ENCODE data around the gene DUSP10. TPM values are rescaled to one million over a fixed set of nuclear protein-coding genes. Genes with fewer than 3 reads are reported as not detected.
A peak's percentile ranks its signal among the peaks of the same experiment; 100 is the strongest.

The DUSP10 gene
- total and polyA plus RNA-seq, 2 experiments from 2014 or later, result 13.8 to 25.4 TPM

GRCh38 chr1:221782970-221783369 is 41.1 kb upstream of the DUSP10 start:
- no peak for DNase-seq (ENCODE audit: low read depth in 1 of 2, low spot score in 1 of 2)
- no peaks in the 10 kb centered on the region for H3K9me3 ChIP-seq (ENCODE audit: low read depth)
- no peak overlapping the region for H3K4me3 ChIP-seq
- H3K27me3 ChIP-seq, result no peaks in the 10 kb centered on the region
- H3K27ac ChIP-seq, result no peak overlapping the region
- no peak for TF ChIP-seq CTCF (IDR thresholded peaks at IDR 0.05; ENCODE audit: low read depth, low read length)
- H3K4me1 ChIP-seq (ENCODE audit: low read depth), result no peaks in the 10 kb centered on the region
- H3K36me3 ChIP-seq, result no peaks in the 10 kb centered on the region

- no peaks in the 10 kb centered on the region for H3K27me3 ChIP-seq
- peak in 1 of 2 donors; percentile 5 for DNase-seq (ENCODE audit: low read depth in 1 of 2, low spot score in 1 of 2)
- H3K4me1 ChIP-seq (ENCODE audit: low read depth), result no peaks in the 10 kb centered on the region
- H3K27ac ChIP-seq, result no peak overlapping the region
- no peaks in the 10 kb centered on the region for H3K36me3 ChIP-seq
- no peak overlapping the region for H3K4me3 ChIP-seq
- no peak for TF ChIP-seq CTCF (IDR thresholded peaks at IDR 0.05; ENCODE audit: low read depth, low read length)
- H3K9me3 ChIP-seq (ENCODE audit: low read depth), result no peaks in the 10 kb centered on the region
Observed at GRCh38 chr1:221782477-221782876, 40.6 kb upstream of the DUSP10 start.

GRCh38 chr1:221781102-221781755 is 39.3 kb upstream of the DUSP10 start:
- Histone ChIP-seq H3K27me3 (no peaks in the 10 kb centered on the region), H3K4me1 (ENCODE audit: low read depth) (no peaks in the 10 kb centered on the region), H3K9me3 (ENCODE audit: low read depth) (no peaks in the 10 kb centered on the region), H3K4me3 (no peak overlapping the region), H3K36me3 (no peaks in the 10 kb centered on the region), H3K27ac (no peak overlapping the region)
- TF ChIP-seq CTCF (IDR thresholded peaks at IDR 0.05; ENCODE audit: low read depth, low read length), result no peak
- no peak for DNase-seq (ENCODE audit: low read depth in 1 of 2, low spot score in 1 of 2)

- H3K4me3 ChIP-seq, result no peak overlapping the region
- H3K4me1 ChIP-seq (ENCODE audit: low read depth), result no peaks in the 10 kb centered on the region
- no peaks in the 10 kb centered on the region for H3K36me3 ChIP-seq
- TF ChIP-seq CTCF (IDR thresholded peaks at IDR 0.05; ENCODE audit: low read depth, low read length), result no peak
- H3K9me3 ChIP-seq (ENCODE audit: low read depth), result no peaks in the 10 kb centered on the region
- no peaks in the 10 kb centered on the region for H3K27me3 ChIP-seq
- no peak overlapping the region for H3K27ac ChIP-seq
- no peak for DNase-seq (ENCODE audit: low read depth in 1 of 2, low spot score in 1 of 2)
Observed at GRCh38 chr1:221780175-221780574, 38.3 kb upstream of the DUSP10 start.

- Histone ChIP-seq H3K27me3 (no peaks in the 10 kb centered on the region), H3K27ac (no peak overlapping the region), H3K36me3 (no peaks in the 10 kb centered on the region), H3K4me1 (ENCODE audit: low read depth) (no peaks in the 10 kb centered on the region), H3K9me3 (ENCODE audit: low read depth) (no peaks in the 10 kb centered on the region), H3K4me3 (no peak overlapping the region)
- no peak for TF ChIP-seq CTCF (IDR thresholded peaks at IDR 0.05; ENCODE audit: low read depth, low read length)
- DNase-seq (ENCODE audit: low read depth in 1 of 2, low spot score in 1 of 2), result no peak
Observed at GRCh38 chr1:221779771-221780170, 37.9 kb upstream of the DUSP10 start.
